ENCODE data around the gene LSM3.

Gene LSM3

GRCh38 chr3:14200841-14201240 lies 22.2 kb downstream of the LSM3 start:
- no peak for DNase-seq (ENCODE audit: low read depth)

- no peak for DNase-seq (ENCODE audit: low read depth)
Observed at GRCh38 chr3:14201940-14202684, 23.5 kb downstream of the LSM3 start.

GRCh38 chr3:14202874-14203520 lies 24.4 kb downstream of the LSM3 start:
- no peak for DNase-seq (ENCODE audit: low read depth)

GRCh38 chr3:14203521-14204079 lies 25.0 kb downstream of the LSM3 start:
- DNase-seq (ENCODE audit: low read depth): peak; percentile 27

GRCh38 chr3:14204515-14205284 lies 26.1 kb downstream of the LSM3 start:
- no peak for DNase-seq (ENCODE audit: low read depth)

- DNase-seq (ENCODE audit: low read depth): no peak
Observed at GRCh38 chr3:14206548-14207177, 28.0 kb downstream of the LSM3 start.

- DNase-seq (ENCODE audit: low read depth): no peak
Observed at GRCh38 chr3:14208168-14208567, 29.6 kb downstream of the LSM3 start.

GRCh38 chr3:14208977-14209394 lies 30.4 kb downstream of the LSM3 start:
- DNase-seq (ENCODE audit: low read depth): no peak

GRCh38 chr3:14209581-14210289 lies 31.1 kb downstream of the LSM3 start:
- DNase-seq (ENCODE audit: low read depth): no peak

GRCh38 chr3:14210290-14210688 lies 31.7 kb downstream of the LSM3 start:
- no peak for DNase-seq (ENCODE audit: low read depth)

- no peak for DNase-seq (ENCODE audit: low read depth)
Observed at GRCh38 chr3:14210843-14211594, 32.4 kb downstream of the LSM3 start.

- DNase-seq (ENCODE audit: low read depth): no peak
Observed at GRCh38 chr3:14211621-14212020, 33.0 kb downstream of the LSM3 start.

- DNase-seq (ENCODE audit: low read depth): no peak
Observed at GRCh38 chr3:14212032-14212431, 33.4 kb downstream of the LSM3 start.

- DNase-seq (ENCODE audit: low read depth): no peak
Observed at GRCh38 chr3:14213066-14213774, 34.6 kb downstream of the LSM3 start.

- no peak for DNase-seq (ENCODE audit: low read depth)
Observed at GRCh38 chr3:14214764-14215163, 36.1 kb downstream of the LSM3 start.

- peak; percentile 29 for DNase-seq (ENCODE audit: low read depth)
Observed at GRCh38 chr3:14216257-14217048, 37.8 kb downstream of the LSM3 start.

- no peak for DNase-seq (ENCODE audit: low read depth)
Observed at GRCh38 chr3:14218355-14218754, 39.7 kb downstream of the LSM3 start.

- no peak for DNase-seq (ENCODE audit: low read depth)
Observed at GRCh38 chr3:14220933-14221332, 42.3 kb downstream of the LSM3 start.

GRCh38 chr3:14221902-14222301 lies 43.3 kb downstream of the LSM3 start:
- DNase-seq (ENCODE audit: low read depth): no peak
